ENCODE data around the gene CHID1.

Gene CHID1

DNA sequence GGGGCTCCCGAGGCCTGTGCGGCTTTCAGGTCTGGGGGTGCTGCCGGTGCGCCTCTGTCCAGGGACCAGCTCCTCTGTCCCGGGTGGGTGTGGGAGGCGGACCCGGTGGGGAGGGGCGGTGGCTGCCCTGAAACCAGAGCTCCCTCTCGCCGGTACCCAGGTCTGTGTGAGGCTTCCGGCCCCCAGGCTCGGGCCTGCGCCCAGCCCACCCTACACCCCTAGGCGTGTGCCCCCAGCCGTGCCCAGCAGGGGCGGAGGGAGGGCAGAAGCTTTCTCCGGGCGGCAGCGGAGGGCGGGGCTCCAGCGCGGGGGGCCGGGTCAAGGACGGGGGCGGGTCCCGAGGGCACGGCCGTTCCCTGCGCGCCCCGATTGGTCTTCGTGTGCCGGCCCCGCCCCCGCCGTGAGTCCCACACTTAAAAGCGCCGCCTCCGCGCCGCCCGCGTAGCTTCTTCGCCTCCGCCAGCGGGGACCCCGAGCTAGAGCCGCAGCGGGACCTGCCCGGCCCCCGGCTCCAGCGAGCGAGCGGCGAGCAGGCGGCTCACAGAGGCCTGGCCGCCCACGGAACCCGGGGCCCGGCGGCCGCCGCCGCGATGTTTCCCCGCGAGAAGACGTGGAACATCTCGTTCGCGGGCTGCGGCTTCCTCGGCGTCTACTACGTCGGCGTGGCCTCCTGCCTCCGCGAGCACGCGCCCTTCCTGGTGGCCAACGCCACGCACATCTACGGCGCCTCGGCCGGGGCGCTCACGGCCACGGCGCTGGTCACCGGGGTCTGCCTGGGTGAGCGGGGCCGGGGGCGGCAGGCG lies 91.3 kb downstream of the CHID1 start:
- DNase-seq = peak in 1 of 2 experiments; percentile 82

GRCh38 chr11:818396-819128 lies 92.0 kb downstream of the CHID1 start, which contains the start of gene PNPLA2:
PNPLA2 (plus strand) TSS chr11:818914; CDS start chr11:819719, 805 bp downstream.
- DNase-seq = no peak
